ENCODE results near the gene DIAPH1.

- TF ChIP-seq POLR2AphosphoS5 (IDR thresholded peaks at IDR 0.05; ENCODE audit: low read depth, low read length), result no peak
- TF ChIP-seq TAF1 (IDR thresholded peaks at IDR 0.05; ENCODE audit: low read depth, low read length), result no peak
- no peak for TF ChIP-seq POLR2A (IDR thresholded peaks at IDR 0.05; ENCODE audit: low read depth, low read length)
Observed at GRCh38 chr5:141492168-141492885, 126.5 kb downstream of the DIAPH1 start.

Data from GM12891 (cell line).